ENCODE results near the gene PLK5. TPM values are rescaled to one million over a fixed set of nuclear protein-coding genes. Genes with fewer than 3 reads are reported as not detected.

PLK5 gene
- total and polyA plus RNA-seq, 2 donors (not counting 1 experiment from before 2014, with no cell fraction given), result not detected

DNA sequence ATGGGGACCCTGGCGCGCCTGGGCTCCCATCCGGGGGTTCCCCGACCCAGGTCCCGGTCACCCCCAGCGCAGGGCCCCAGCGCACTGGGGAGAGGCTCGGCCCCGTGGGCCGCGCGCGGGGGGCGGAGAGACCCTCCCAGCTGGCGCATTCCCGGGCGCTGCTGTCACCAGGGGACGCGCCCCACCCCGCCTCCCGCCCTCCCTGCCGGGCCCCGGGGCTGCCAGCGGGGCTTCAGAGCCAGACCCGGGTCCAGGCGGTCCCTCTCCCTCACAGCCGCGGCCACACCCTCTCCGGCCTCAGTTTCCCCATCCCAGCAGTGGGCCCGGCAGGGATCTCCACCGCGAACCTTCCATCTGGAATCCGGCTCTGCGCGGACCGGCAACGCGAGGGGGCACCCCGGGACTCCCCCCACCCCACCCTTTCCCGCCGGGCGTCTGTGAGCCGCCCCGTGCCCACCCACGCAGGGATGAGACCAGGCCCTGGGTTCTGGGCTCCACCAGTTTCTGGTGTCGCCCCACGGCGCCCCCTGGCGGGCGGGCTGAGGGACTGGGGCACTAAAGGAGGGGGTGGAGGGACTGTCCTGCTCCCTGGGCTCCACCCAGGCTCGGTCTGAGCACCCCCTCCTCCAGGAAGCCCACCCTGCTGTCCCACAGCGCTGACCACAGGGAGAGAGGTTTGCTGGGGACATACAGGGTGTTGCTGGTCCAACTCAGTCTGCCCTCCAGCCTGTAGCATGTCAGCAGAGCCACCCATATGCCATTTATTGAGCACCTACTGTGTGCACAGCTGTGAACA, 10.2 kb upstream of the PLK5 start:
- H3K9ac ChIP-seq (ENCODE audit: insufficient read depth, low read length), result peak overlapping the region; percentile 66
- no peaks in the 10 kb centered on the region for H3K36me3 ChIP-seq (ENCODE audit: control insufficient read depth, insufficient read depth, low read length)
- no peaks in the 10 kb centered on the region for H3K9me3 ChIP-seq (ENCODE audit: control insufficient read depth, insufficient read depth, low read depth, low read length)
- DNase-seq (ENCODE audit: low read depth in 2 of 2), result peak; percentile 29 to 42
- H4K20me1 ChIP-seq (ENCODE audit: control insufficient read depth, extremely low read depth, insufficient read depth, low read length), result no peaks in the 10 kb centered on the region
- H3K4me2 ChIP-seq (ENCODE audit: extremely low read depth, insufficient read depth, low read length), result peak overlapping the region; percentile 51
- no peaks in the 10 kb centered on the region for H3K79me2 ChIP-seq (ENCODE audit: control insufficient read depth, insufficient read depth, low read length)
- no peak overlapping the region for H3K27ac ChIP-seq (ENCODE audit: insufficient read depth, low read length)
- H3K27me3 ChIP-seq (ENCODE audit: control insufficient read depth, insufficient read depth, low read length), result peaks cover 3% of the 10 kb centered on the region
- peak overlapping the region in 3 of 4 experiments; percentile 12 to 67 (median 58) for H3K4me3 ChIP-seq (replicated peaks in 1 of 4; ENCODE audit: control extremely low read depth in 1 of 4, insufficient read depth in 1 of 4, low read depth in 3 of 4, low read length in 4 of 4)
- no peak for TF ChIP-seq EZH2 (IDR thresholded peaks at IDR 0.05; ENCODE audit: low read length, missing control alignments)
- TF ChIP-seq, protein P1, sequence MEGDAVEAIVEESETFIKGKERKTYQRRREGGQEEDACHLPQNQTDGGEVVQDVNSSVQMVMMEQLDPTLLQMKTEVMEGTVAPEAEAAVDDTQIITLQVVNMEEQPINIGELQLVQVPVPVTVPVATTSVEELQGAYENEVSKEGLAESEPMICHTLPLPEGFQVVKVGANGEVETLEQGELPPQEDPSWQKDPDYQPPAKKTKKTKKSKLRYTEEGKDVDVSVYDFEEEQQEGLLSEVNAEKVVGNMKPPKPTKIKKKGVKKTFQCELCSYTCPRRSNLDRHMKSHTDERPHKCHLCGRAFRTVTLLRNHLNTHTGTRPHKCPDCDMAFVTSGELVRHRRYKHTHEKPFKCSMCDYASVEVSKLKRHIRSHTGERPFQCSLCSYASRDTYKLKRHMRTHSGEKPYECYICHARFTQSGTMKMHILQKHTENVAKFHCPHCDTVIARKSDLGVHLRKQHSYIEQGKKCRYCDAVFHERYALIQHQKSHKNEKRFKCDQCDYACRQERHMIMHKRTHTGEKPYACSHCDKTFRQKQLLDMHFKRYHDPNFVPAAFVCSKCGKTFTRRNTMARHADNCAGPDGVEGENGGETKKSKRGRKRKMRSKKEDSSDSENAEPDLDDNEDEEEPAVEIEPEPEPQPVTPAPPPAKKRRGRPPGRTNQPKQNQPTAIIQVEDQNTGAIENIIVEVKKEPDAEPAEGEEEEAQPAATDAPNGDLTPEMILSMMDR (conservative IDR thresholded peaks at IDR 0.05 in 1 of 2, IDR thresholded peaks at IDR 0.05 in 1 of 2; ENCODE audit: low read depth in 1 of 2, low read length in 2 of 2), result peak; percentile 47 to 50
- H2AFZ ChIP-seq (ENCODE audit: low read length), result no peak overlapping the region
- no peaks in the 10 kb centered on the region for H3K4me1 ChIP-seq (ENCODE audit: control insufficient read depth, extremely low read depth, insufficient read depth, low read length)

- DNase-seq (ENCODE audit: low read depth in 2 of 2), result no peak
- H3K79me2 ChIP-seq (ENCODE audit: control insufficient read depth, insufficient read depth, low read length), result no peaks in the 10 kb centered on the region
These were observed 9.6 kb upstream of the PLK5 start for GRCh38 chr19:1514295-1514661.

DNA sequence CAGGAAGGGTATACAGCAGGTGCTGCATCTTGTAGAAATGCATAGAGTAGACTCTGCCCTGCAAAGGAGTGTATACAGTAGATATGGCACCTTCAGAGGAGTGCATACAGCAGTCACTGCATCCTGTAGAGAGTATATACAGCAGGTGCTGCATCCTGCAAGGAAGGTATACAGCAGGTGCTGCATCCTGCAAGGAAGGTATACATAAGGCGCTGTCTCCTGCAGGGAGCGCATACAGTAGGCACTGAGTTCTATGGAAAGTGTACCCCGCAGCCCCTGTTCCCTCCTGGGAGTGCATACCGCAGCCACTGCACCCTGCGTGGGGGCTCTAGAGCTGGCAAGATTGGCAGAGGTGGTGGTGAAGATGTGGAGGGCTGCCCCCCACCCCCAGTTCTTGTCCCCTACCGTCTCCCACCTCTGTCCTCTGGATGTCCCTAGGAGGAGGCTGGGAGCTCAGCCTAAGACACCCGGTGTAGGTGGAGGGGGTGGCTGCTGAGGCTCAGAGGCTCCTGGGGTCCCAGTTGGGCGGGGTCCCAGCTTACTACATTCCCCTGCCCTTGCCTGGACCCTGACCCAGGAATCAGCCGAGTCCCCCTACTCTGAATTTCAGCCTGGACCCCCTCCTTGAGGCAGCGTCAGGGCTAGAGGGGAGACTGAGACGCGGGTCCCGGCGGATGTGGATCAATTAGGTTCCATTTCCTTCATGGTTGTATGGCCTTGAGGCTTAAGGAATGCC, 8.7 kb upstream of the PLK5 start:
- no peak overlapping the region for H3K4me2 ChIP-seq (ENCODE audit: extremely low read depth, insufficient read depth, low read length)
- no peaks in the 10 kb centered on the region for H3K4me1 ChIP-seq (ENCODE audit: control insufficient read depth, extremely low read depth, insufficient read depth, low read length)
- H3K9ac ChIP-seq (ENCODE audit: insufficient read depth, low read length), result no peak overlapping the region
- no peaks in the 10 kb centered on the region for H3K79me2 ChIP-seq (ENCODE audit: control insufficient read depth, insufficient read depth, low read length)
- no peaks in the 10 kb centered on the region for H3K36me3 ChIP-seq (ENCODE audit: control insufficient read depth, insufficient read depth, low read length)
- no peaks in the 10 kb centered on the region for H4K20me1 ChIP-seq (ENCODE audit: control insufficient read depth, extremely low read depth, insufficient read depth, low read length)
- no peaks in the 10 kb centered on the region for H3K9me3 ChIP-seq (ENCODE audit: control insufficient read depth, insufficient read depth, low read depth, low read length)
- no peak overlapping the region for H3K27ac ChIP-seq (ENCODE audit: insufficient read depth, low read length)
- DNase-seq (ENCODE audit: low read depth in 2 of 2), result no peak
- peaks cover 3% of the 10 kb centered on the region for H3K27me3 ChIP-seq (ENCODE audit: control insufficient read depth, insufficient read depth, low read length)
- TF ChIP-seq, protein P1 (conservative IDR thresholded peaks at IDR 0.05 in 1 of 2, IDR thresholded peaks at IDR 0.05 in 1 of 2; ENCODE audit: low read depth in 1 of 2, low read length in 2 of 2), result no peak
- TF ChIP-seq EZH2 (IDR thresholded peaks at IDR 0.05; ENCODE audit: low read length, missing control alignments), result no peak
- no peak overlapping the region for H2AFZ ChIP-seq (ENCODE audit: low read length)
- no peak overlapping the region for H3K4me3 ChIP-seq (replicated peaks in 1 of 4; ENCODE audit: control extremely low read depth in 1 of 4, insufficient read depth in 1 of 4, low read depth in 3 of 4, low read length in 4 of 4)

More at GRCh38 chr19:1514295-1514661, 9.6 kb upstream of the PLK5 start:
- Histone ChIP-seq H3K9me3 (ENCODE audit: control insufficient read depth, insufficient read depth, low read depth, low read length) (no peaks in the 10 kb centered on the region), H3K27me3 (ENCODE audit: control insufficient read depth, insufficient read depth, low read length) (peaks cover 3% of the 10 kb centered on the region), H3K9ac (ENCODE audit: insufficient read depth, low read length) (no peak overlapping the region), H2AFZ (ENCODE audit: low read length) (no peak overlapping the region), H3K4me2 (ENCODE audit: extremely low read depth, insufficient read depth, low read length) (no peak overlapping the region), H3K4me1 (ENCODE audit: control insufficient read depth, extremely low read depth, insufficient read depth, low read length) (no peaks in the 10 kb centered on the region), H3K27ac (ENCODE audit: insufficient read depth, low read length) (no peak overlapping the region), H3K4me3 (replicated peaks in 1 of 4; ENCODE audit: control extremely low read depth in 1 of 4, insufficient read depth in 1 of 4, low read depth in 3 of 4, low read length in 4 of 4) (no peak overlapping the region), H4K20me1 (ENCODE audit: control insufficient read depth, extremely low read depth, insufficient read depth, low read length) (no peaks in the 10 kb centered on the region), H3K36me3 (ENCODE audit: control insufficient read depth, insufficient read depth, low read length) (no peaks in the 10 kb centered on the region)
- no peak for TF ChIP-seq EZH2 (IDR thresholded peaks at IDR 0.05; ENCODE audit: low read length, missing control alignments)
- TF ChIP-seq, protein P1 (conservative IDR thresholded peaks at IDR 0.05 in 1 of 2, IDR thresholded peaks at IDR 0.05 in 1 of 2; ENCODE audit: low read depth in 1 of 2, low read length in 2 of 2), result no peak
